ENCODE measurements around the gene MOSMO.
A peak's percentile ranks its signal among the peaks of the same experiment; 100 is the strongest.

Gene MOSMO

GRCh38 chr16:22008215-22009059 lies 526 bp downstream of the MOSMO start:
- no peak for DNase-seq (ENCODE audit: low read depth)
- peak overlapping the region; percentile 86 for H3K4me3 ChIP-seq (ENCODE audit: low read depth, low read length)
- TF ChIP-seq, protein P1, sequence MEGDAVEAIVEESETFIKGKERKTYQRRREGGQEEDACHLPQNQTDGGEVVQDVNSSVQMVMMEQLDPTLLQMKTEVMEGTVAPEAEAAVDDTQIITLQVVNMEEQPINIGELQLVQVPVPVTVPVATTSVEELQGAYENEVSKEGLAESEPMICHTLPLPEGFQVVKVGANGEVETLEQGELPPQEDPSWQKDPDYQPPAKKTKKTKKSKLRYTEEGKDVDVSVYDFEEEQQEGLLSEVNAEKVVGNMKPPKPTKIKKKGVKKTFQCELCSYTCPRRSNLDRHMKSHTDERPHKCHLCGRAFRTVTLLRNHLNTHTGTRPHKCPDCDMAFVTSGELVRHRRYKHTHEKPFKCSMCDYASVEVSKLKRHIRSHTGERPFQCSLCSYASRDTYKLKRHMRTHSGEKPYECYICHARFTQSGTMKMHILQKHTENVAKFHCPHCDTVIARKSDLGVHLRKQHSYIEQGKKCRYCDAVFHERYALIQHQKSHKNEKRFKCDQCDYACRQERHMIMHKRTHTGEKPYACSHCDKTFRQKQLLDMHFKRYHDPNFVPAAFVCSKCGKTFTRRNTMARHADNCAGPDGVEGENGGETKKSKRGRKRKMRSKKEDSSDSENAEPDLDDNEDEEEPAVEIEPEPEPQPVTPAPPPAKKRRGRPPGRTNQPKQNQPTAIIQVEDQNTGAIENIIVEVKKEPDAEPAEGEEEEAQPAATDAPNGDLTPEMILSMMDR (conservative IDR thresholded peaks at IDR 0.05; ENCODE audit: low read depth, low read length): no peak

- TF ChIP-seq, protein P1 (conservative IDR thresholded peaks at IDR 0.05; ENCODE audit: low read depth, low read length): no peak
- no peak overlapping the region for H3K4me3 ChIP-seq (ENCODE audit: low read depth, low read length)
- no peak for DNase-seq (ENCODE audit: low read depth)
These were observed 3.0 kb downstream of the MOSMO start for GRCh38 chr16:22010902-22011301.

DNA sequence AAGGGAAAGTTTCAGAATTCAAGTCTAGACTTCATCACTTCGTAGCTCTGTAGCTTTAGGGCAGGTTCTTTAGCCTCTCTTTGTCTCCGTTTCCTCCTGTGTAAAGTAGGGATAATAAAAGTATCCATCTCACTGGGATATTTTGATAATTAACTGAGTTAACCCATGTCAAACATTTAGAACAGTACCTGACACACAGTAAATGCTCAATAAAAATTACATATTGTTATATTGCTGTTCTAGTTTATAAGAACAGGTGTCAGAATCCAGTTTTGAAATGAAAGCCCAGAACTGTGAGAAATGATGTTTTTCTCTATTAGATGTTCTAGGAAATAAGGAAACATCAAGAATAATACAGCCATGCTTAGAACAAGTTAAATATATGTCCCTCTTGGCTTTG lies 4.3 kb downstream of the MOSMO start:
- H3K4me3 ChIP-seq (ENCODE audit: low read depth, low read length): no peak overlapping the region
- TF ChIP-seq, protein P1 (conservative IDR thresholded peaks at IDR 0.05; ENCODE audit: low read depth, low read length): no peak

GRCh38 chr16:22013486-22013885 lies 5.6 kb downstream of the MOSMO start:
- TF ChIP-seq, protein P1 (conservative IDR thresholded peaks at IDR 0.05; ENCODE audit: low read depth, low read length): no peak
- DNase-seq (ENCODE audit: low read depth): no peak
- no peak overlapping the region for H3K4me3 ChIP-seq (ENCODE audit: low read depth, low read length)

More for the DNA sequence above, 4.3 kb downstream of the MOSMO start:
- DNase-seq (ENCODE audit: low read depth): no peak

DNA sequence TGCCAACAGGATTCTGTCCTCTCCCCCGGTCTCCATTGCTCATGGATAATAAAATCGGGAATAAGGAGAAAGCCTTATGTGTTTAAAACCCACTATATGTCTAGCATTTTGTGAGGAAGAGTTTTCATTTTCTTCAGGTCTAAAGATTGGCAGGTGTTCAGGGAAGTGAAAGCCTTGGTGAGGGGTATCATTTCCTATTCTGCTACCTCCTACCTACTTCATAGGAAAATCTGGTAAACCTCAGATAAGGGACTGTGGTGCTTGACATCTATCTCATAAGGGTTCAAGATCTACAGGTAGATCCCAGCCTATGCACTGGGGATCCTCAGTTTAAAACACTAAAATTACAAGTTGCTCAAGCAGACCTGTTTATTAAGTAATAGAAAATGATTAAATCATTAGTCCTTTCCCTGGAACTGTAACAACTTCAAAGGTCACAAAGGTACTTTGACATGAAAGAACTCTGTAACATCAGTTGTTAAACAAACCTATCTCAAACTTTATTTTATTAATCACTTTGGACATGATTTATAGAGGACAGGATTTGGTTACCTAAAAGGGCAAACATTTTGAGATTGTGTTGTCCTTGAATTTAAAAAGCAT lies 6.5 kb downstream of the MOSMO start:
- TF ChIP-seq, protein P1 (conservative IDR thresholded peaks at IDR 0.05; ENCODE audit: low read depth, low read length): no peak
- H3K4me3 ChIP-seq (ENCODE audit: low read depth, low read length): no peak overlapping the region
- DNase-seq (ENCODE audit: low read depth): no peak

DNA sequence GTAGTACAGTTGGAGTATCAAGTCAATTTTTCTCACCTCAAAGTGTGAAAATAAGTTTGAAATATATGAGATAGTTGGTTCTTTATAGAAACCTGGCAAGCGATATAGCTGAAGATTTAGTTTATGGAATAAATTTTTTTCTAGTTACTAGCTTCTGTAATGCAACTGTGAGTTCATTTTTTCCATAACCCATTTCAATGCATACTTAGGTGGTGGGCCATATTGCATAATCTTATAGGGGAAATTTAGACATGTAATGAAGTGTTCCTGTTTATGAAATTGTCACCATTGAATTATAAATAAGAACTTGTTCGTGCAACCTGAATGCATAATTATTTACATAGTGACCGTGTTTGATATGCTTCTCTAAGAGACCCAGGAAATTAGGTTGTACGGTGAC lies 9.0 kb downstream of the MOSMO start:
- DNase-seq (ENCODE audit: low read depth): no peak
- no peak overlapping the region for H3K4me3 ChIP-seq (ENCODE audit: low read depth, low read length)

More for the DNA sequence above, 9.0 kb downstream of the MOSMO start:
- TF ChIP-seq, protein P1 (conservative IDR thresholded peaks at IDR 0.05; ENCODE audit: low read depth, low read length): no peak
